ENCODE data around the gene FAM184A.

The FAM184A gene

DNA sequence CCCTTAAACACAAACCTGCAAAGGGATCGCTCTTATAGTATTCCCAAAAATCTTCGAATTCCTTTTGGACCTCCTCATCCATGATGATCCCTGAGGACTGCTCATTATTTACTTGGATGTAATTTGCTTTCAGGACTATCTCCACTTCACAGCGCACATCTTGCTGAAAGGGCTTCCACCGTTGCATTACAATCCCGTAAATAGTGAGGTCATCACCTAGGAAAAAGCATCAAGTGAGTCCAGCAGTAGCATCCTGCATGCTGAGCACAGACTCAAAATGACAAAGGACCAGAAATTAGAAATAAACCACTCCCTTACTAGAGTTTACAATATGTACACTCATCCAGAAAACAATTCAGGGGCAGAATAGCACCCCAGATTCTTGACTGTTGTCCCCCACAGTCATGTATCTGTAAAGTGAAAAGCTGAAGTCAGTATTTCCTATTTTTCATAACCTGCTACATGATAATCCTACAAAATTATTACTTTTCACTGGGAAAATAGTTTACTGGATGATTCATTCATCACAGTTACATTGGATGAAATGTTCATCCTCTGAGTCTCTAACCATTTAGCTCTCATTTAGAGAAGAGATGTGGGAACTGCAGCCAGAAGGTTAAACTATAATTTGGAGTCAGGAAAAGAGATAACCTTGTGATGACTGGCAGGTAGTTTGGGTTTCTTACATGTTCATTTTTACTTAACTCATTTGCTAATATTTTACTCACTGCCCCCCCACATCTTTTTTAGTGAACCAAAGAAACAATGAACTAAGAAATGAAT is 160.7 kb downstream of the FAM184A start:
- H3K9me3 ChIP-seq (replicated peaks in 1 of 2; ENCODE audit: control insufficient read depth in 2 of 2, insufficient read depth in 1 of 2, low read depth in 1 of 2, low read length in 2 of 2), result peaks cover 0 to 1% of the 10 kb centered on the region in 2 donors
- no peak overlapping the region for H2BK15ac ChIP-seq (ENCODE audit: low read length)
- no peak overlapping the region for H4K8ac ChIP-seq (ENCODE audit: low read depth, low read length)
- H3K36me3 ChIP-seq (replicated peaks in 1 of 2; ENCODE audit: control insufficient read depth in 2 of 2, insufficient read depth in 2 of 2, low read length in 2 of 2), result peaks cover 12 to 100% of the 10 kb centered on the region in 2 donors
- H3K9ac ChIP-seq (ENCODE audit: low read depth, low read length, poor library complexity), result no peak overlapping the region
- no peak overlapping the region for H3K27ac ChIP-seq (replicated peaks; ENCODE audit: low read length)
- no peak for DNase-seq (ENCODE audit: low spot score)
- no peak overlapping the region for H3K18ac ChIP-seq (ENCODE audit: low read length)
- no peak overlapping the region for H2BK12ac ChIP-seq (ENCODE audit: low read length)
- no peak overlapping the region for H3K23ac ChIP-seq (ENCODE audit: low read depth, low read length, poor library complexity)
- H3K79me1 ChIP-seq (ENCODE audit: low read depth, low read length), result peaks cover 1% of the 10 kb centered on the region
- no peak overlapping the region for H2AK5ac ChIP-seq (ENCODE audit: low read depth, low read length)
- no CpG with 5 or more reads among the region's 5 CpGs for WGBS, 2 donors (ENCODE audit: extremely low coverage in 2 of 2, insufficient read length in 2 of 2, insufficient replicate concordance in 1 of 2)
- H3K4ac ChIP-seq (ENCODE audit: low read length), result no peak overlapping the region
- no peak overlapping the region for H2BK120ac ChIP-seq (ENCODE audit: low read depth, low read length)
- H3K14ac ChIP-seq (ENCODE audit: low read length), result no peak overlapping the region
- no peak overlapping the region for H2AFZ ChIP-seq (ENCODE audit: low read length)
- no peak overlapping the region for H4K91ac ChIP-seq (ENCODE audit: low read depth, low read length, poor library complexity)
- H3K4me2 ChIP-seq (ENCODE audit: insufficient read depth, low read length, poor library complexity, severe bottlenecking), result no peak overlapping the region
- no peaks in the 10 kb centered on the region for H3K27me3 ChIP-seq (ENCODE audit: control insufficient read depth in 3 of 3, insufficient read depth in 3 of 3, low read depth in 1 of 3, low read length in 3 of 3)
- H2BK5ac ChIP-seq (ENCODE audit: low read length), result no peak overlapping the region
- no peaks in the 10 kb centered on the region for H3K4me1 ChIP-seq (ENCODE audit: control insufficient read depth in 2 of 2, insufficient read depth in 1 of 2, low read depth in 1 of 2, low read length in 2 of 2)
- H3K4me3 ChIP-seq (ENCODE audit: low read length in 2 of 2), result no peak overlapping the region

GRCh38 chr6:118914598-118914997 is 163.9 kb downstream of the FAM184A start:
- no peak overlapping the region for H3K4me2 ChIP-seq (ENCODE audit: insufficient read depth, low read length, poor library complexity, severe bottlenecking)
- H2AFZ ChIP-seq (ENCODE audit: low read length), result no peak overlapping the region
- no peak overlapping the region for H3K4me3 ChIP-seq (ENCODE audit: low read length in 2 of 2)
- no peak overlapping the region for H3K27ac ChIP-seq (replicated peaks; ENCODE audit: low read length)
- peaks cover 10 to 99% of the 10 kb centered on the region in 2 donors for H3K36me3 ChIP-seq (replicated peaks in 1 of 2; ENCODE audit: control insufficient read depth in 2 of 2, insufficient read depth in 2 of 2, low read length in 2 of 2)
- H3K23ac ChIP-seq (ENCODE audit: low read depth, low read length, poor library complexity), result no peak overlapping the region
- H3K14ac ChIP-seq (ENCODE audit: low read length), result no peak overlapping the region
- no peaks in the 10 kb centered on the region for H3K27me3 ChIP-seq (ENCODE audit: control insufficient read depth in 3 of 3, insufficient read depth in 3 of 3, low read depth in 1 of 3, low read length in 3 of 3)
- H4K8ac ChIP-seq (ENCODE audit: low read depth, low read length), result no peak overlapping the region
- peaks cover 1% of the 10 kb centered on the region for H3K79me1 ChIP-seq (ENCODE audit: low read depth, low read length)
- no peak overlapping the region for H2BK120ac ChIP-seq (ENCODE audit: low read depth, low read length)
- no peak overlapping the region for H2AK5ac ChIP-seq (ENCODE audit: low read depth, low read length)
- no peak overlapping the region for H3K18ac ChIP-seq (ENCODE audit: low read length)
- no peak overlapping the region for H4K91ac ChIP-seq (ENCODE audit: low read depth, low read length, poor library complexity)
- H3K9ac ChIP-seq (ENCODE audit: low read depth, low read length, poor library complexity), result no peak overlapping the region
- no peak overlapping the region for H2BK5ac ChIP-seq (ENCODE audit: low read length)
- H2BK15ac ChIP-seq (ENCODE audit: low read length), result no peak overlapping the region
- no peaks in the 10 kb centered on the region for H3K4me1 ChIP-seq (ENCODE audit: control insufficient read depth in 2 of 2, insufficient read depth in 1 of 2, low read depth in 1 of 2, low read length in 2 of 2)
- H3K9me3 ChIP-seq (replicated peaks in 1 of 2; ENCODE audit: control insufficient read depth in 2 of 2, insufficient read depth in 1 of 2, low read depth in 1 of 2, low read length in 2 of 2), result peaks cover 0 to 1% of the 10 kb centered on the region in 2 donors
- no peak for DNase-seq (ENCODE audit: low spot score)
- no peak overlapping the region for H3K4ac ChIP-seq (ENCODE audit: low read length)
- H2BK12ac ChIP-seq (ENCODE audit: low read length), result no peak overlapping the region

DNA sequence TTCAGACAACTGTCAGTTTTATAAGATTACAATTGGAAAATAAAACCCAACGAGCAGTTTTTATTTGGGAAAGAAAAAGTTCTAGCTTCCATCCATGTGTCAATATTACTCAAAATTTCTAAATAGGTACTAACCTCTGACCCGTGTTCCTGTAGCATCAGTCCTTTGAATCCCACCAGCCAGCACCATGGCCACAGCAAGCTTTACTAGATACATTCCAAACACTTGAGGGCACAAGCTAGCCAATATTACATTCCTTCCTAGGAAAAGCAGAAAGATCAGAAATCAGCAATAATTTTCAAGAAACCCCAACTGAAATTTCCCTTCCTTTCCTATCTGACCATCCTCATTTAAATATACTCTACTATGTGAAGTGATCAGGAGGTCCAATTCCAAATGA is 165.3 kb downstream of the FAM184A start:
- Histone ChIP-seq H3K4me2 (ENCODE audit: insufficient read depth, low read length, poor library complexity, severe bottlenecking) (no peak overlapping the region), H3K27ac (replicated peaks; ENCODE audit: low read length) (no peak overlapping the region), H3K14ac (ENCODE audit: low read length) (no peak overlapping the region), H2AFZ (ENCODE audit: low read length) (no peak overlapping the region), H3K4ac (ENCODE audit: low read length) (no peak overlapping the region), H3K27me3 (ENCODE audit: control insufficient read depth in 3 of 3, insufficient read depth in 3 of 3, low read depth in 1 of 3, low read length in 3 of 3) (no peaks in the 10 kb centered on the region), H2AK5ac (ENCODE audit: low read depth, low read length) (no peak overlapping the region), H4K91ac (ENCODE audit: low read depth, low read length, poor library complexity) (no peak overlapping the region), H3K36me3 (replicated peaks in 1 of 2; ENCODE audit: control insufficient read depth in 2 of 2, insufficient read depth in 2 of 2, low read length in 2 of 2) (peaks cover 8 to 99% of the 10 kb centered on the region in 2 donors), H2BK120ac (ENCODE audit: low read depth, low read length) (no peak overlapping the region), H2BK15ac (ENCODE audit: low read length) (no peak overlapping the region), H3K23ac (ENCODE audit: low read depth, low read length, poor library complexity) (no peak overlapping the region), H2BK5ac (ENCODE audit: low read length) (no peak overlapping the region), H3K4me1 (ENCODE audit: control insufficient read depth in 2 of 2, insufficient read depth in 1 of 2, low read depth in 1 of 2, low read length in 2 of 2) (no peaks in the 10 kb centered on the region), H3K79me1 (ENCODE audit: low read depth, low read length) (no peaks in the 10 kb centered on the region), H3K9me3 (replicated peaks in 1 of 2; ENCODE audit: control insufficient read depth in 2 of 2, insufficient read depth in 1 of 2, low read depth in 1 of 2, low read length in 2 of 2) (peaks cover 0 to 1% of the 10 kb centered on the region in 2 donors), H4K8ac (ENCODE audit: low read depth, low read length) (no peak overlapping the region), H3K4me3 (ENCODE audit: low read length in 2 of 2) (no peak overlapping the region), H2BK12ac (ENCODE audit: low read length) (no peak overlapping the region), H3K18ac (ENCODE audit: low read length) (no peak overlapping the region), H3K9ac (ENCODE audit: low read depth, low read length, poor library complexity) (no peak overlapping the region)
- DNase-seq (ENCODE audit: low spot score), result no peak
- WGBS, 2 donors (ENCODE audit: extremely low coverage in 2 of 2, insufficient read length in 2 of 2, insufficient replicate concordance in 1 of 2), result no CpG with 5 or more reads among the region's 2 CpGs

- no peak overlapping the region for H3K4ac ChIP-seq (ENCODE audit: low read length)
- H4K8ac ChIP-seq (ENCODE audit: low read depth, low read length), result no peak overlapping the region
- no peak overlapping the region for H3K4me3 ChIP-seq (ENCODE audit: low read length in 2 of 2)
- no peak overlapping the region for H2BK12ac ChIP-seq (ENCODE audit: low read length)
- H4K91ac ChIP-seq (ENCODE audit: low read depth, low read length, poor library complexity), result no peak overlapping the region
- H3K4me1 ChIP-seq (ENCODE audit: control insufficient read depth in 2 of 2, insufficient read depth in 1 of 2, low read depth in 1 of 2, low read length in 2 of 2), result no peaks in the 10 kb centered on the region
- H3K14ac ChIP-seq (ENCODE audit: low read length), result no peak overlapping the region
- no peak overlapping the region for H3K18ac ChIP-seq (ENCODE audit: low read length)
- H3K4me2 ChIP-seq (ENCODE audit: insufficient read depth, low read length, poor library complexity, severe bottlenecking), result no peak overlapping the region
- H3K9me3 ChIP-seq (replicated peaks in 1 of 2; ENCODE audit: control insufficient read depth in 2 of 2, insufficient read depth in 1 of 2, low read depth in 1 of 2, low read length in 2 of 2), result peaks cover 0 to 1% of the 10 kb centered on the region in 2 donors
- H3K23ac ChIP-seq (ENCODE audit: low read depth, low read length, poor library complexity), result no peak overlapping the region
- no peaks in the 10 kb centered on the region for H3K79me1 ChIP-seq (ENCODE audit: low read depth, low read length)
- no peak overlapping the region for H3K27ac ChIP-seq (replicated peaks; ENCODE audit: low read length)
- peaks cover 8 to 99% of the 10 kb centered on the region in 2 donors for H3K36me3 ChIP-seq (replicated peaks in 1 of 2; ENCODE audit: control insufficient read depth in 2 of 2, insufficient read depth in 2 of 2, low read length in 2 of 2)
- H2BK5ac ChIP-seq (ENCODE audit: low read length), result no peak overlapping the region
- no peak overlapping the region for H2BK15ac ChIP-seq (ENCODE audit: low read length)
- no peak for DNase-seq (ENCODE audit: low spot score)
- WGBS, 2 donors (ENCODE audit: extremely low coverage in 2 of 2, insufficient read length in 2 of 2, insufficient replicate concordance in 1 of 2), result no CpG with 5 or more reads among the region's 5 CpGs
- no peaks in the 10 kb centered on the region for H3K27me3 ChIP-seq (ENCODE audit: control insufficient read depth in 3 of 3, insufficient read depth in 3 of 3, low read depth in 1 of 3, low read length in 3 of 3)
- no peak overlapping the region for H2AFZ ChIP-seq (ENCODE audit: low read length)
- H2BK120ac ChIP-seq (ENCODE audit: low read depth, low read length), result no peak overlapping the region
- H3K9ac ChIP-seq (ENCODE audit: low read depth, low read length, poor library complexity), result no peak overlapping the region
- H2AK5ac ChIP-seq (ENCODE audit: low read depth, low read length), result no peak overlapping the region
Observed at GRCh38 chr6:118912646-118913045, 165.8 kb downstream of the FAM184A start.

Data from neuronal stem cell (in vitro differentiated cells).